Epithelial cell of prostate (primary cell): ENCODE data around the gene CERS1.
"Not testable (repeated sequence)": the region's sequence is repeated elsewhere in the genome, so short reads cannot be mapped to it uniquely, and the experiment has no call there.

ENCODE experiments used
- DNase-seq: peaks from one replicate; pipeline ENCODE4 v3.0.0-alpha.2; 2011; ENCODE audit warnings: low read depth, low spot score
- H3K27ac ChIP-seq: fragments of 450-650 bp; 2 replicates; pipeline ENCODE4 v1.5.1; 2017; ENCODE audit warnings: mild to moderate bottlenecking

The CERS1 gene

GRCh38 chr19:18919900-18920214 lies 23.9 kb upstream of the CERS1 start:
- peak overlapping the region; percentile 85 for H3K27ac ChIP-seq
- DNase-seq = no peak

- peak within 1 kb of the TSS; percentile 85 for H3K27ac ChIP-seq
- peak; percentile 99 for DNase-seq
These were observed 23.3 kb upstream of the CERS1 start, which contains the start of the genes COPE and DDX49 for GRCh38 chr19:18919086-18919899. TSS of gene COPE (minus strand) at chr19:18919387. CDS start at chr19:18919348, 39 bp downstream. TSS of gene DDX49 (plus strand) at chr19:18919715. CDS start at chr19:18919742, 27 bp downstream.

- DNase-seq, H3K27ac ChIP-seq: not testable (repeated sequence)
These were observed 21.6 kb upstream of the CERS1 start for GRCh38 chr19:18917593-18917992.

- H3K27ac ChIP-seq = no peak overlapping the region
- peak; percentile 10 for DNase-seq
These were observed 19.7 kb upstream of the CERS1 start for GRCh38 chr19:18915639-18916038.

GRCh38 chr19:18913466-18913865 lies 17.5 kb upstream of the CERS1 start:
- H3K27ac ChIP-seq = no peak overlapping the region
- no peak for DNase-seq

GRCh38 chr19:18912933-18913332 lies 17.0 kb upstream of the CERS1 start:
- DNase-seq = no peak
- H3K27ac ChIP-seq = no peak overlapping the region

- no peak for DNase-seq
- no peak overlapping the region for H3K27ac ChIP-seq
These were observed 15.0 kb upstream of the CERS1 start for GRCh38 chr19:18910801-18911436.

- DNase-seq = no peak
These were observed 14.1 kb upstream of the CERS1 start for GRCh38 chr19:18910010-18910409.

GRCh38 chr19:18908917-18909619 lies 13.1 kb upstream of the CERS1 start:
- no peak overlapping the region for H3K27ac ChIP-seq
- no peak for DNase-seq

More at GRCh38 chr19:18910010-18910409, 14.1 kb upstream of the CERS1 start:
- no peak overlapping the region for H3K27ac ChIP-seq

- no peak overlapping the region for H3K27ac ChIP-seq
- no peak for DNase-seq
These were observed 10.9 kb upstream of the CERS1 start for GRCh38 chr19:18906605-18907519.

- H3K27ac ChIP-seq = no peak overlapping the region
- no peak for DNase-seq
These were observed 9.7 kb upstream of the CERS1 start for GRCh38 chr19:18905513-18906236.

- H3K27ac ChIP-seq = no peak overlapping the region
- no peak for DNase-seq
These were observed 9.1 kb upstream of the CERS1 start for GRCh38 chr19:18905058-18905456.

- no peak for DNase-seq
- no peak overlapping the region for H3K27ac ChIP-seq
These were observed 8.5 kb upstream of the CERS1 start for GRCh38 chr19:18904334-18905057.

- H3K27ac ChIP-seq = no peak overlapping the region
- no peak for DNase-seq
These were observed 7.4 kb upstream of the CERS1 start for GRCh38 chr19:18903156-18904037.

GRCh38 chr19:18902519-18902918 lies 6.6 kb upstream of the CERS1 start:
- H3K27ac ChIP-seq, DNase-seq: not testable (repeated sequence)

- DNase-seq = no peak
- no peak overlapping the region for H3K27ac ChIP-seq
These were observed 5.5 kb upstream of the CERS1 start for GRCh38 chr19:18901491-18901890.

- no peak for DNase-seq
- H3K27ac ChIP-seq = no peak overlapping the region
These were observed 4.9 kb upstream of the CERS1 start for GRCh38 chr19:18900700-18901481.
